SU-DHL-6 (cell line): ENCODE data around the gene SUSD6.
A peak's percentile ranks its signal among the peaks of the same experiment; 100 is the strongest.

Source experiments
- H2AFZ ChIP-seq: fragments of 200-600 bp; sonication (generic); 2 replicates; pipeline ENCODE4 v1.6.1; 2014; ENCODE audit warnings: low read depth, mild to moderate bottlenecking, moderate library complexity, mixed read lengths, antibody characterized with exemption, low read length; ENCODE audit not compliant: severe bottlenecking
- H3F3A ChIP-seq: fragments of 200-600 bp; shearing (Covaris generic); 2 replicates; pipeline ENCODE4 v1.6.0; 2016; ENCODE audit warnings: antibody characterized with exemption, mild to moderate bottlenecking; ENCODE audit not compliant: insufficient read depth
- H3K27ac ChIP-seq: fragments of 200-600 bp; sonication (generic); 2 replicates; pipeline ENCODE4 v1.5.1; 2016; ENCODE audit warnings: low read depth, mild to moderate bottlenecking, low read length, moderate library complexity, mixed read lengths
- H3K27me3 ChIP-seq: fragments of 200-600 bp; sonication (generic), shearing (Covaris generic); 2 replicates; pipeline ENCODE4 v1.6.0; 2014; ENCODE audit warnings: mild to moderate bottlenecking, low read length
- H3K36me3 ChIP-seq: fragments of 200-600 bp; sonication (generic); 2 replicates; pipeline ENCODE4 v1.6.1; 2014; ENCODE audit warnings: mild to moderate bottlenecking, low read length, mixed read lengths
- H3K4me2 ChIP-seq: fragments of 300-600, 200-600 bp; shearing (Covaris generic), sonication (generic); 2 replicates; pipeline ENCODE4 v1.6.0; 2014; ENCODE audit warnings: low read length, low read depth, mild to moderate bottlenecking; ENCODE audit not compliant: poor library complexity, severe bottlenecking
- H3K4me3 ChIP-seq: fragments of 200-600 bp; sonication (generic); 2 replicates; pipeline ENCODE4 v1.5.1; 2014; ENCODE audit warnings: antibody characterized with exemption, low read length, mild to moderate bottlenecking, mixed read lengths; ENCODE audit not compliant: insufficient read depth, poor library complexity, severe bottlenecking
- H3K79me2 ChIP-seq: fragments of 200-600 bp; sonication (generic); 2 replicates; pipeline ENCODE4 v1.6.1; 2014; ENCODE audit warnings: mild to moderate bottlenecking, low read length, moderate library complexity; ENCODE audit not compliant: insufficient read depth
- H3K9ac ChIP-seq: fragments of 200-600 bp; sonication (generic); 2 replicates; pipeline ENCODE4 v1.7.0; 2014; ENCODE audit warnings: mild to moderate bottlenecking, low read length
- H3K9me2 ChIP-seq: fragments of 200-600 bp; sonication (generic); replicated peaks from 2 replicates; pipeline ENCODE4 v1.6.1; 2014; ENCODE audit warnings: low read length; ENCODE audit not compliant: insufficient read depth
- H3K9me3 ChIP-seq: fragments of 200-600 bp; sonication (generic); 2 replicates; pipeline ENCODE4 v1.6.1; 2014; ENCODE audit warnings: low read length, mixed read lengths; ENCODE audit not compliant: insufficient read depth
- H4K20me1 ChIP-seq: fragments of 200-600 bp; sonication (generic); 2 replicates; pipeline ENCODE4 v1.6.1; 2014; ENCODE audit warnings: low read depth, mild to moderate bottlenecking, antibody characterized with exemption, low read length, moderate library complexity, mixed read lengths
- CTCF ChIP-seq: fragments of 200-600 bp; sonication (generic); IDR thresholded peaks from one replicate; pipeline ENCODE4 v1.5.1; 2017; ENCODE audit warnings: antibody characterized with exemption, mild to moderate bottlenecking, low read length, moderate library complexity; ENCODE audit not compliant: insufficient read depth, poor library complexity, severe bottlenecking
- EZH2phosphoT487 ChIP-seq: fragments of 200-600 bp; sonication (generic), shearing (Covaris generic); conservative IDR thresholded peaks from 2 replicates; pipeline ENCODE4 v1.6.1; 2018; ENCODE audit warnings: mild to moderate bottlenecking, antibody characterized with exemption, low read length, moderate library complexity, mixed read lengths

SUSD6 gene

GRCh38 chr14:69663300-69663643 is 51.9 kb downstream of the SUSD6 start:
- Histone ChIP-seq H3K27me3 (no peaks in the 10 kb centered on the region), H3K9me2 (no peaks in the 10 kb centered on the region), H2AFZ (no peak overlapping the region), H3K4me2 (no peak overlapping the region), H3K36me3 (peaks cover 12% of the 10 kb centered on the region; the same call in 1 of the 2 replicates), H3K79me2 (peaks cover 95% of the 10 kb centered on the region), H3K27ac (peak overlapping the region; percentile 20; the same call in 1 of the 2 replicates), H4K20me1 (no peaks in the 10 kb centered on the region; the same call in 1 of the 2 replicates), H3F3A (peaks cover 27% of the 10 kb centered on the region), H3K9ac (no peak overlapping the region), H3K4me3 (no peak overlapping the region), H3K9me3 (no peaks in the 10 kb centered on the region)
- TF ChIP-seq EZH2phosphoT487 (no peak), CTCF (no peak)

- H3K79me2 ChIP-seq: peaks cover 95% of the 10 kb centered on the region
- peak overlapping the region; percentile 72 for H3K4me2 ChIP-seq
Observed at GRCh38 chr14:69664265-69664664, 52.9 kb downstream of the SUSD6 start.

GRCh38 chr14:69664865-69665526 is 53.6 kb downstream of the SUSD6 start:
- Histone ChIP-seq H3K79me2 (peaks cover 97% of the 10 kb centered on the region), H3F3A (peaks cover 27% of the 10 kb centered on the region), H4K20me1 (no peaks in the 10 kb centered on the region; the same call in 1 of the 2 replicates), H2AFZ (no peak overlapping the region), H3K27me3 (no peaks in the 10 kb centered on the region), H3K9me2 (no peaks in the 10 kb centered on the region), H3K9me3 (no peaks in the 10 kb centered on the region), H3K4me3 (no peak overlapping the region), H3K27ac (peak overlapping the region; percentile 84), H3K36me3 (peaks cover 3% of the 10 kb centered on the region; the same call in 1 of the 2 replicates), H3K9ac (peak overlapping the region; percentile 28; the same call in 1 of the 2 replicates), H3K4me2 (peak overlapping the region; percentile 72)
- TF ChIP-seq CTCF: no peak
- TF ChIP-seq EZH2phosphoT487: no peak

More at GRCh38 chr14:69664265-69664664, 52.9 kb downstream of the SUSD6 start:
- H3K9me3 ChIP-seq: no peaks in the 10 kb centered on the region
- no peaks in the 10 kb centered on the region for H3K9me2 ChIP-seq
- no peak overlapping the region for H3K9ac ChIP-seq
- TF ChIP-seq EZH2phosphoT487 (no peak), CTCF (no peak)
- H4K20me1 ChIP-seq: no peaks in the 10 kb centered on the region; the same call in 1 of the 2 replicates
- H3K27me3 ChIP-seq: no peaks in the 10 kb centered on the region
- no peak overlapping the region for H2AFZ ChIP-seq
- H3F3A ChIP-seq: peaks cover 27% of the 10 kb centered on the region
- no peak overlapping the region for H3K4me3 ChIP-seq
- H3K36me3 ChIP-seq: peaks cover 3% of the 10 kb centered on the region; the same call in 1 of the 2 replicates
- peak overlapping the region; percentile 84 for H3K27ac ChIP-seq
